ENCODE measurements around the gene SLC4A3.
A peak's percentile ranks its signal among the peaks of the same experiment; 100 is the strongest.

Gene SLC4A3

GRCh38 chr2:219614076-219614860 lies 13.2 kb upstream of the SLC4A3 start:
- H3K9me3 ChIP-seq (ENCODE audit: severe bottlenecking) = no peaks in the 10 kb centered on the region
- TF ChIP-seq CTCF (IDR thresholded peaks at IDR 0.05; ENCODE audit: low read depth, low read length) = no peak
- H3K27ac ChIP-seq = no peak overlapping the region

GRCh38 chr2:219615036-219615435 lies 12.4 kb upstream of the SLC4A3 start:
- Histone ChIP-seq H3K27me3 (ENCODE audit: insufficient read depth, low read depth, severe bottlenecking) (no peaks in the 10 kb centered on the region), H3K27ac (no peak overlapping the region), H3K9me3 (ENCODE audit: severe bottlenecking) (no peaks in the 10 kb centered on the region), H3K36me3 (peaks cover 3% of the 10 kb centered on the region; the same call in 1 of the 2 replicates), H3K4me3 (ENCODE audit: low read depth, low read length) (no peak overlapping the region)
- DNase-seq = no peak
- no peak for TF ChIP-seq CTCF (IDR thresholded peaks at IDR 0.05; ENCODE audit: low read depth, low read length)

More at GRCh38 chr2:219614076-219614860, 13.2 kb upstream of the SLC4A3 start:
- Histone ChIP-seq H3K4me3 (ENCODE audit: low read depth, low read length) (no peak overlapping the region), H3K27me3 (ENCODE audit: insufficient read depth, low read depth, severe bottlenecking) (no peaks in the 10 kb centered on the region), H3K36me3 (peaks cover 3% of the 10 kb centered on the region; the same call in 1 of the 2 replicates)
- no peak for DNase-seq

- H3K27me3 ChIP-seq (ENCODE audit: insufficient read depth, low read depth, severe bottlenecking) = no peaks in the 10 kb centered on the region
- H3K27ac ChIP-seq = no peak overlapping the region
- no peak overlapping the region for H3K4me3 ChIP-seq (ENCODE audit: low read depth, low read length)
- H3K36me3 ChIP-seq = peaks cover 3% of the 10 kb centered on the region; the same call in 1 of the 2 replicates
- no peak for TF ChIP-seq CTCF (IDR thresholded peaks at IDR 0.05; ENCODE audit: low read depth, low read length)
- no peak for DNase-seq
- H3K9me3 ChIP-seq (ENCODE audit: severe bottlenecking) = no peaks in the 10 kb centered on the region
Observed at GRCh38 chr2:219615894-219616293, 11.5 kb upstream of the SLC4A3 start.

- Histone ChIP-seq H3K36me3 (peaks cover 3% of the 10 kb centered on the region; the same call in 1 of the 2 replicates), H3K27me3 (ENCODE audit: insufficient read depth, low read depth, severe bottlenecking) (no peaks in the 10 kb centered on the region), H3K4me3 (ENCODE audit: low read depth, low read length) (no peak overlapping the region), H3K27ac (no peak overlapping the region), H3K9me3 (ENCODE audit: severe bottlenecking) (no peaks in the 10 kb centered on the region)
- no peak for DNase-seq
- no peak for TF ChIP-seq CTCF (IDR thresholded peaks at IDR 0.05; ENCODE audit: low read depth, low read length)
Observed at GRCh38 chr2:219616550-219616949, 10.9 kb upstream of the SLC4A3 start.

- H3K27ac ChIP-seq = peak overlapping the region; percentile 77
- no peak for DNase-seq
- H3K9me3 ChIP-seq (ENCODE audit: severe bottlenecking) = no peaks in the 10 kb centered on the region
- H3K27me3 ChIP-seq (ENCODE audit: insufficient read depth, low read depth, severe bottlenecking) = no peaks in the 10 kb centered on the region
- TF ChIP-seq CTCF (IDR thresholded peaks at IDR 0.05; ENCODE audit: low read depth, low read length) = no peak
- H3K4me3 ChIP-seq (ENCODE audit: low read depth, low read length) = no peak overlapping the region
- no peaks in the 10 kb centered on the region for H3K36me3 ChIP-seq
Observed at GRCh38 chr2:219618733-219619122, 8.7 kb upstream of the SLC4A3 start.
